Liver (tissue), 9 donors: ENCODE data around the gene ZNF532. TPM values are rescaled to one million over a fixed set of nuclear protein-coding genes. Genes with fewer than 3 reads are reported as not detected.

Experiments used
- DNase-seq: peaks from one replicate; pipeline ENCODE4 v3.0.0-alpha.2; 2017; ENCODE audit warnings: low spot score
- H3K27ac ChIP-seq, 2 donors: one replicate each; pipeline ENCODE4 v1.7.0; 2013; ENCODE audit warnings: inconsistent platforms in 2 of 2, low read length in 2 of 2, control low read depth in 1 of 2, low read depth in 1 of 2, mild to moderate bottlenecking in 1 of 2
- H3K27me3 ChIP-seq, 4 donors: one replicate each; pipeline versions ENCODE4 v1.6.1 to v1.7.0; 2013; ENCODE audit warnings: low read length in 3 of 4, inconsistent platforms in 1 of 4, mild to moderate bottlenecking in 1 of 4, moderate library complexity in 1 of 4; ENCODE audit not compliant: control insufficient read depth in 4 of 4, insufficient read depth in 4 of 4
- H3K36me3 ChIP-seq, 4 donors: one replicate each; pipeline versions ENCODE4 v1.6.1 to v1.7.0; 2013; ENCODE audit warnings: low read length in 3 of 4, mild to moderate bottlenecking in 3 of 4, low read depth in 1 of 4, moderate library complexity in 1 of 4; ENCODE audit not compliant: control insufficient read depth in 4 of 4, insufficient read depth in 3 of 4
- H3K4me1 ChIP-seq, 4 donors: one replicate each; pipeline versions ENCODE4 v1.6.1 to v1.7.0; 2013; ENCODE audit warnings: low read length in 3 of 4, mild to moderate bottlenecking in 3 of 4, moderate library complexity in 1 of 4; ENCODE audit not compliant: control insufficient read depth in 4 of 4, insufficient read depth in 4 of 4
- H3K4me3 ChIP-seq, 3 donors: one replicate each; pipeline versions ENCODE4 v1.6.1 to v1.7.0; 2013; ENCODE audit warnings: low read length in 3 of 3, control low read depth in 1 of 3, low read depth in 1 of 3, mild to moderate bottlenecking in 1 of 3
- H3K9ac ChIP-seq, 2 donors: one replicate each; pipeline ENCODE4 v1.7.0; 2013; ENCODE audit warnings: low read length in 2 of 2, mild to moderate bottlenecking in 2 of 2, moderate library complexity in 2 of 2, control low read depth in 1 of 2, low read depth in 1 of 2
- H3K9me3 ChIP-seq, 4 donors: one replicate each; pipeline versions ENCODE4 v1.6.1 to v1.7.0; 2013; ENCODE audit warnings: low read length in 3 of 4; ENCODE audit not compliant: control insufficient read depth in 4 of 4
- EGR1 ChIP-seq, 2 donors: IDR thresholded peaks; 2 replicates each; pipeline ENCODE4 v1.6.1; 2016 to 2018; ENCODE audit warnings: antibody characterized with exemption in 2 of 2, low read depth in 2 of 2
- FOXA1 ChIP-seq: IDR thresholded peaks from 2 replicates; pipeline ENCODE4 v1.6.1; 2016; ENCODE audit warnings: antibody characterized with exemption
- FOXA2 ChIP-seq: IDR thresholded peaks from 2 replicates; pipeline ENCODE4 v1.6.1; 2016; ENCODE audit warnings: antibody characterized with exemption
- GABPA ChIP-seq, 2 donors: IDR thresholded peaks in 1 of 2; conservative IDR thresholded peaks in 1 of 2; 2 replicates each; pipeline ENCODE4 v1.6.1; 2016; ENCODE audit warnings: antibody characterized with exemption in 2 of 2, mild to moderate bottlenecking in 1 of 2, moderate library complexity in 1 of 2
- HNF4A ChIP-seq, 2 donors: conservative IDR thresholded peaks; 2 replicates each; pipeline ENCODE4 v1.6.1; 2016; ENCODE audit warnings: antibody characterized with exemption in 2 of 2, mild to moderate bottlenecking in 2 of 2
- HNF4G ChIP-seq: IDR thresholded peaks from 2 replicates; pipeline ENCODE4 v1.6.1; 2016; ENCODE audit warnings: antibody characterized with exemption
- JUND ChIP-seq, 2 donors: IDR thresholded peaks; 2 replicates each; pipeline ENCODE4 v1.6.1; 2016; ENCODE audit warnings: antibody characterized with exemption in 2 of 2
- NR2F2 ChIP-seq: IDR thresholded peaks from 2 replicates; pipeline ENCODE4 v1.6.1; 2016; ENCODE audit warnings: antibody characterized with exemption
- RAD21 ChIP-seq, 2 donors: IDR thresholded peaks; 2 replicates each; pipeline ENCODE4 v1.6.1; 2016; ENCODE audit warnings: antibody characterized with exemption in 2 of 2, mild to moderate bottlenecking in 2 of 2
- RXRA ChIP-seq, 2 donors: IDR thresholded peaks; 2 replicates each; pipeline ENCODE4 v1.6.1; 2017 to 2018; ENCODE audit warnings: antibody characterized with exemption in 2 of 2, mild to moderate bottlenecking in 1 of 2
- SP1 ChIP-seq: IDR thresholded peaks from 2 replicates; pipeline ENCODE4 v1.6.1; 2018; ENCODE audit warnings: antibody characterized with exemption, mild to moderate bottlenecking
- TAF1 ChIP-seq: conservative IDR thresholded peaks from 2 replicates; pipeline ENCODE4 v1.6.1; 2016; ENCODE audit warnings: antibody characterized with exemption, mild to moderate bottlenecking
- YY1 ChIP-seq: IDR thresholded peaks from 2 replicates; pipeline ENCODE4 v1.6.1; 2016; ENCODE audit warnings: antibody characterized with exemption, mild to moderate bottlenecking
- WGBS: extraction: QIAGEN DNeasy Blood & Tissue Kit; methylation state at CpG from one replicate; pipeline ENCODE4 v1.1.7; 2013; 5-methylcytosine and 5-hydroxymethylcytosine counted together
- polyA plus RNA-seq, 2 donors: library from polyadenylated mRNA; stranded (reverse) in 1 of 2; unstranded in 1 of 2; fragments of 200-250 nt in 1 of 2; fragments of >200 nt in 1 of 2; fragmentation: Nextera tagmentation in 1 of 2; extraction: Ambion mirVana in 1 of 2; gene quantifications; one replicate each; pipeline versions ENCODE4 v1.2.1 to v1.2.3, GENCODE V29; 2013 to 2015
- total RNA-seq, 2 donors: library from RNA; depleted of rRNA; stranded (reverse); fragments of >200 nt; gene quantifications; one replicate each; pipeline ENCODE4 v1.2.3, GENCODE V29; 2014
- TF ChIP-seq, protein P1 (sequence below): IDR thresholded peaks from 2 replicates; pipeline ENCODE4 v1.6.1; 2016; ENCODE audit warnings: antibody characterized with exemption, mild to moderate bottlenecking
- TF ChIP-seq, protein P2 (sequence below): IDR thresholded peaks from 2 replicates; pipeline ENCODE4 v1.6.1; 2016; ENCODE audit warnings: antibody characterized with exemption
- TF ChIP-seq, protein P3 (sequence below): fragments of 150-350 bp; IDR thresholded peaks from 2 replicates; pipeline ENCODE4 v1.5.1; 2017; ENCODE audit warnings: improper control_type of control experiment, low read depth, low read length; ENCODE audit not compliant: missing input control
- TF ChIP-seq, protein P4 (sequence below): IDR thresholded peaks from 2 replicates; pipeline ENCODE4 v1.6.1; 2016; ENCODE audit warnings: antibody characterized with exemption
- TF ChIP-seq, protein P5 (sequence below): IDR thresholded peaks from 2 replicates; pipeline ENCODE4 v1.6.1; 2016; ENCODE audit warnings: antibody characterized with exemption
- donor health status: healthy.
- donor health status: healthy.
- donor health status: healthy.
- donor health status: healthy.
- donor health status: healthy.

ZNF532 gene
- total and polyA plus RNA-seq, 4 donors = 0.68 to 5.6 (median 2.5) TPM

DNA sequence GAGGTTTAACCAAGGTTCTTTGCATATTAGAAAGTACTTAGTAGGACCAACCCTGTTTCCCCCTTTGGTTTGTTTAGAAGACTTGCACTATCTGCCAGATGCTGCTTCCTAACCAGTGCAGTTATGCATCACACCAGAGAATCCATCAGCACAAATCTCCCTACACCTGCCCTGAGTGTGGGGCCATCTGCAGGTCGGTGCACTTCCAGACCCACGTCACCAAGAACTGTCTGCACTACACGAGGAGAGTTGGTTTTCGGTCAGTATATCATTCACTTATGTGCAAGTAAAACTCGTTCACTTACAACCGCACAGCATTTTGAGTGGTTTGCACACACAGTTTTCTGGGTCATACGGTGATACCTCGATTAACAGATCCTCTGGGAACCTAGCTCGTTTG, 69.7 kb downstream of the ZNF532 start:
- Histone ChIP-seq H3K4me1 (no peaks in the 10 kb centered on the region), H3K9me3 (no peaks in the 10 kb centered on the region), H3K36me3 (no peaks in the 10 kb centered on the region), H3K9ac (no peak overlapping the region), H3K4me3 (no peak overlapping the region), H3K27me3 (no peaks in the 10 kb centered on the region), H3K27ac (no peak overlapping the region)
- DNase-seq = no peak
- TF ChIP-seq EGR1 (IDR thresholded peaks at IDR 0.05; ENCODE audit: low read depth in 2 of 2) = no peak
- TF ChIP-seq, protein P1, sequence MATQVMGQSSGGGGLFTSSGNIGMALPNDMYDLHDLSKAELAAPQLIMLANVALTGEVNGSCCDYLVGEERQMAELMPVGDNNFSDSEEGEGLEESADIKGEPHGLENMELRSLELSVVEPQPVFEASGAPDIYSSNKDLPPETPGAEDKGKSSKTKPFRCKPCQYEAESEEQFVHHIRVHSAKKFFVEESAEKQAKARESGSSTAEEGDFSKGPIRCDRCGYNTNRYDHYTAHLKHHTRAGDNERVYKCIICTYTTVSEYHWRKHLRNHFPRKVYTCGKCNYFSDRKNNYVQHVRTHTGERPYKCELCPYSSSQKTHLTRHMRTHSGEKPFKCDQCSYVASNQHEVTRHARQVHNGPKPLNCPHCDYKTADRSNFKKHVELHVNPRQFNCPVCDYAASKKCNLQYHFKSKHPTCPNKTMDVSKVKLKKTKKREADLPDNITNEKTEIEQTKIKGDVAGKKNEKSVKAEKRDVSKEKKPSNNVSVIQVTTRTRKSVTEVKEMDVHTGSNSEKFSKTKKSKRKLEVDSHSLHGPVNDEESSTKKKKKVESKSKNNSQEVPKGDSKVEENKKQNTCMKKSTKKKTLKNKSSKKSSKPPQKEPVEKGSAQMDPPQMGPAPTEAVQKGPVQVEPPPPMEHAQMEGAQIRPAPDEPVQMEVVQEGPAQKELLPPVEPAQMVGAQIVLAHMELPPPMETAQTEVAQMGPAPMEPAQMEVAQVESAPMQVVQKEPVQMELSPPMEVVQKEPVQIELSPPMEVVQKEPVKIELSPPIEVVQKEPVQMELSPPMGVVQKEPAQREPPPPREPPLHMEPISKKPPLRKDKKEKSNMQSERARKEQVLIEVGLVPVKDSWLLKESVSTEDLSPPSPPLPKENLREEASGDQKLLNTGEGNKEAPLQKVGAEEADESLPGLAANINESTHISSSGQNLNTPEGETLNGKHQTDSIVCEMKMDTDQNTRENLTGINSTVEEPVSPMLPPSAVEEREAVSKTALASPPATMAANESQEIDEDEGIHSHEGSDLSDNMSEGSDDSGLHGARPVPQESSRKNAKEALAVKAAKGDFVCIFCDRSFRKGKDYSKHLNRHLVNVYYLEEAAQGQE = no peak
- no peak for TF ChIP-seq SP1
- no peak for TF ChIP-seq RAD21 (IDR thresholded peaks at IDR 0.05)
- no peak for TF ChIP-seq FOXA1
- TF ChIP-seq HNF4G = no peak
- TF ChIP-seq RXRA (IDR thresholded peaks at IDR 0.05) = no peak
- TF ChIP-seq HNF4A (conservative IDR thresholded peaks at IDR 0.05) = no peak
- TF ChIP-seq, protein P2, sequence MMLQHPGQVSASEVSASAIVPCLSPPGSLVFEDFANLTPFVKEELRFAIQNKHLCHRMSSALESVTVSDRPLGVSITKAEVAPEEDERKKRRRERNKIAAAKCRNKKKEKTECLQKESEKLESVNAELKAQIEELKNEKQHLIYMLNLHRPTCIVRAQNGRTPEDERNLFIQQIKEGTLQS = no peak
- TF ChIP-seq NR2F2 = no peak
- TF ChIP-seq JUND (IDR thresholded peaks at IDR 0.05) = no peak
- no peak for TF ChIP-seq FOXA2
- TF ChIP-seq YY1 = no peak
- TF ChIP-seq, protein P3, sequence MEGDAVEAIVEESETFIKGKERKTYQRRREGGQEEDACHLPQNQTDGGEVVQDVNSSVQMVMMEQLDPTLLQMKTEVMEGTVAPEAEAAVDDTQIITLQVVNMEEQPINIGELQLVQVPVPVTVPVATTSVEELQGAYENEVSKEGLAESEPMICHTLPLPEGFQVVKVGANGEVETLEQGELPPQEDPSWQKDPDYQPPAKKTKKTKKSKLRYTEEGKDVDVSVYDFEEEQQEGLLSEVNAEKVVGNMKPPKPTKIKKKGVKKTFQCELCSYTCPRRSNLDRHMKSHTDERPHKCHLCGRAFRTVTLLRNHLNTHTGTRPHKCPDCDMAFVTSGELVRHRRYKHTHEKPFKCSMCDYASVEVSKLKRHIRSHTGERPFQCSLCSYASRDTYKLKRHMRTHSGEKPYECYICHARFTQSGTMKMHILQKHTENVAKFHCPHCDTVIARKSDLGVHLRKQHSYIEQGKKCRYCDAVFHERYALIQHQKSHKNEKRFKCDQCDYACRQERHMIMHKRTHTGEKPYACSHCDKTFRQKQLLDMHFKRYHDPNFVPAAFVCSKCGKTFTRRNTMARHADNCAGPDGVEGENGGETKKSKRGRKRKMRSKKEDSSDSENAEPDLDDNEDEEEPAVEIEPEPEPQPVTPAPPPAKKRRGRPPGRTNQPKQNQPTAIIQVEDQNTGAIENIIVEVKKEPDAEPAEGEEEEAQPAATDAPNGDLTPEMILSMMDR = no peak
- TF ChIP-seq TAF1 = no peak
- TF ChIP-seq, protein P4, sequence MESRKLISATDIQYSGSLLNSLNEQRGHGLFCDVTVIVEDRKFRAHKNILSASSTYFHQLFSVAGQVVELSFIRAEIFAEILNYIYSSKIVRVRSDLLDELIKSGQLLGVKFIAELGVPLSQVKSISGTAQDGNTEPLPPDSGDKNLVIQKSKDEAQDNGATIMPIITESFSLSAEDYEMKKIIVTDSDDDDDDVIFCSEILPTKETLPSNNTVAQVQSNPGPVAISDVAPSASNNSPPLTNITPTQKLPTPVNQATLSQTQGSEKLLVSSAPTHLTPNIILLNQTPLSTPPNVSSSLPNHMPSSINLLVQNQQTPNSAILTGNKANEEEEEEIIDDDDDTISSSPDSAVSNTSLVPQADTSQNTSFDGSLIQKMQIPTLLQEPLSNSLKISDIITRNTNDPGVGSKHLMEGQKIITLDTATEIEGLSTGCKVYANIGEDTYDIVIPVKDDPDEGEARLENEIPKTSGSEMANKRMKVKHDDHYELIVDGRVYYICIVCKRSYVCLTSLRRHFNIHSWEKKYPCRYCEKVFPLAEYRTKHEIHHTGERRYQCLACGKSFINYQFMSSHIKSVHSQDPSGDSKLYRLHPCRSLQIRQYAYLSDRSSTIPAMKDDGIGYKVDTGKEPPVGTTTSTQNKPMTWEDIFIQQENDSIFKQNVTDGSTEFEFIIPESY = no peak
- TF ChIP-seq GABPA (IDR thresholded peaks at IDR 0.05 in 1 of 2, conservative IDR thresholded peaks at IDR 0.05 in 1 of 2) = no peak
- TF ChIP-seq, protein P5, sequence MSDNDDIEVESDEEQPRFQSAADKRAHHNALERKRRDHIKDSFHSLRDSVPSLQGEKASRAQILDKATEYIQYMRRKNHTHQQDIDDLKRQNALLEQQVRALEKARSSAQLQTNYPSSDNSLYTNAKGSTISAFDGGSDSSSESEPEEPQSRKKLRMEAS = no peak
- WGBS = 92% methylated on average over 9 of the region's 9 CpGs
